ENCODE data around the gene ELOVL2.

DNA sequence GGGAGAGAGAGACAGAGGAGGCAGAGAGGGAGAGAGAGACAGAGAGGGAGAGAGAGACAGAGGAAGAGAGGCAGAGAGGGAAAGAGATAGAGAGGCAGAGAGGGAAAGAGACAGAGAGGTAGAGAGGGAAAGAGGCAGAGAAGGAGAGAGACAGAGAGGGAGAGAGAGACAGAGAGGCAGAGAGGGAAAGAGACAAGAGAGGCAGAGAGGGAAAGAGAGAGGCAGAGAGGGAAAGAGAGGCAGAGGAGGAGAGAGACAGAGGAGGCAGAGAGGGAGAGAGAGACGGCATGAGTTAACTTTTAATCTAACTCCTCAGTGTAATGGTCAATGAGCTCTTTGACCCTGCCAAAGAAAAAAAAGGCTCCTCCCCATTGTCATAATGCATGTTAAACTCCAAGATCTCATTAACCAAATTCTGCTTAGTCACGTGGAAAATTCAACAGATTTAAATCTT is 7.1 kb downstream of the ELOVL2 start:
- TF ChIP-seq, protein P1, sequence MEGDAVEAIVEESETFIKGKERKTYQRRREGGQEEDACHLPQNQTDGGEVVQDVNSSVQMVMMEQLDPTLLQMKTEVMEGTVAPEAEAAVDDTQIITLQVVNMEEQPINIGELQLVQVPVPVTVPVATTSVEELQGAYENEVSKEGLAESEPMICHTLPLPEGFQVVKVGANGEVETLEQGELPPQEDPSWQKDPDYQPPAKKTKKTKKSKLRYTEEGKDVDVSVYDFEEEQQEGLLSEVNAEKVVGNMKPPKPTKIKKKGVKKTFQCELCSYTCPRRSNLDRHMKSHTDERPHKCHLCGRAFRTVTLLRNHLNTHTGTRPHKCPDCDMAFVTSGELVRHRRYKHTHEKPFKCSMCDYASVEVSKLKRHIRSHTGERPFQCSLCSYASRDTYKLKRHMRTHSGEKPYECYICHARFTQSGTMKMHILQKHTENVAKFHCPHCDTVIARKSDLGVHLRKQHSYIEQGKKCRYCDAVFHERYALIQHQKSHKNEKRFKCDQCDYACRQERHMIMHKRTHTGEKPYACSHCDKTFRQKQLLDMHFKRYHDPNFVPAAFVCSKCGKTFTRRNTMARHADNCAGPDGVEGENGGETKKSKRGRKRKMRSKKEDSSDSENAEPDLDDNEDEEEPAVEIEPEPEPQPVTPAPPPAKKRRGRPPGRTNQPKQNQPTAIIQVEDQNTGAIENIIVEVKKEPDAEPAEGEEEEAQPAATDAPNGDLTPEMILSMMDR (optimal IDR thresholded peaks at IDR 0.05 in 1 of 3, IDR thresholded peaks at IDR 0.05 in 1 of 3, conservative IDR thresholded peaks at IDR 0.05 in 1 of 3; ENCODE audit: extremely low read depth in 1 of 3, insufficient read depth in 2 of 3, low read length in 3 of 3), result no peak
- TF ChIP-seq EZH2 (IDR thresholded peaks at IDR 0.05; ENCODE audit: low read length), result no peak
